ENCODE measurements around the gene RAMP2.
"Not testable (repeated sequence)": the region's sequence is repeated elsewhere in the genome, so short reads cannot be mapped to it uniquely, and the experiment has no call there.

Gene RAMP2

GRCh38 chr17:42769964-42770363, 8.9 kb downstream of the RAMP2 start:
- not testable (repeated sequence) for H3K27me3 ChIP-seq (ENCODE audit: control insufficient read depth in 1 of 2, insufficient read depth in 2 of 2, low read length in 2 of 2); H3K9me3 ChIP-seq (ENCODE audit: control insufficient read depth in 2 of 2, low read length in 2 of 2); H3K36me3 ChIP-seq (ENCODE audit: control insufficient read depth in 2 of 2, insufficient read depth in 2 of 2, low read length in 2 of 2); H3K4me3 ChIP-seq (ENCODE audit: low read length in 2 of 2); H3K4me1 ChIP-seq (ENCODE audit: control insufficient read depth, insufficient read depth, low read length); H3K27ac ChIP-seq (ENCODE audit: low read length); H3K9ac ChIP-seq (ENCODE audit: low read length in 2 of 2)

GRCh38 chr17:42772945-42773289, 11.9 kb downstream of the RAMP2 start:
- Histone ChIP-seq H3K4me1 (ENCODE audit: control insufficient read depth, insufficient read depth, low read length) (peaks cover 9% of the 10 kb centered on the region), H3K9ac (ENCODE audit: low read length in 2 of 2) (peak overlapping the region; percentile 99), H3K4me3 (ENCODE audit: low read length in 2 of 2) (peak overlapping the region; percentile 98 to 99), H3K27ac (ENCODE audit: low read length) (peak overlapping the region; percentile 81), H3K27me3 (ENCODE audit: control insufficient read depth in 1 of 2, insufficient read depth in 2 of 2, low read length in 2 of 2) (no peaks in the 10 kb centered on the region), H3K9me3 (ENCODE audit: control insufficient read depth in 2 of 2, low read length in 2 of 2) (no peaks in the 10 kb centered on the region), H3K36me3 (ENCODE audit: control insufficient read depth in 2 of 2, insufficient read depth in 2 of 2, low read length in 2 of 2) (peaks cover 11 to 15% of the 10 kb centered on the region in 2 donors)

DNA sequence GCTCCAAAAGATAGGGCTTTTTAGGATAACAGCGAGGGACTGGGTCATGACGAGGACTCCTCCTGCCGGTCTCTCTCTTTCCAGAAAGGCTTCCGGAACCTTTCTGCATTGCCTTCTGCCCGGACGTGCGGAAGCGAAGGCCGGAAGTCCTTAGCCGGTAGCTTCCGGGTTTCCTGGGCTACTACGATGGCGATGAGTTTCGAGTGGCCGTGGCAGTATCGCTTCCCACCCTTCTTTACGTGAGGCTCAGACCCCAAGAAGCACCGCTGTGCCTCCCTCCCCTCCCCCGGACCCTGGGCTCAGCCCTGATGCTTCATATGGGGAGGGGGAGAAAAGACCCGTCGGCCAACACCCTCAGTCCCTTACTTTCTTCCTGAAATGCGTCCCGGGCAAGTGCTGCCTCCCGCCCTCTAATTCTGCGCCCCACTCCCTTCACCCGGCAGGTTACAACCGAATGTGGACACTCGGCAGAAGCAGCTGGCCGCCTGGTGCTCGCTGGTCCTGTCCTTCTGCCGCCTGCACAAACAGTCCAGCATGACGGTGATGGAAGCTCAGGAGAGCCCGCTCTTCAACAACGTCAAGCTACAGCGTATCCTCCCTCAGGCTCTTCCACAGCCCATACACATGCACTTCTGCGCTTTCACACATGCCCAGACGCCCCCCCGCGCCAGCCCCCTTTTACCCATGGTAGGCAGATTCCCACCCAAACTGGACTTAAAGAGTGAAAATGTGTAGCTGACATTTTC, 12.4 kb downstream of the RAMP2 start, which contains the start of gene VPS25:
Gene VPS25 (plus strand): TSS at position 160 of the 746 bp plus-strand sequence. CDS start 27 bp downstream, at position 187.
- H3K27ac ChIP-seq (ENCODE audit: low read length) = peak within 1 kb of the TSS; percentile 81
- H3K9me3 ChIP-seq (ENCODE audit: control insufficient read depth in 2 of 2, low read length in 2 of 2) = no peaks in the 10 kb centered on the region
- H3K4me3 ChIP-seq (ENCODE audit: low read length in 2 of 2) = peak within 1 kb of the TSS; percentile 98 to 99
- peaks cover 14 to 16% of the 10 kb centered on the region in 2 donors for H3K36me3 ChIP-seq (ENCODE audit: control insufficient read depth in 2 of 2, insufficient read depth in 2 of 2, low read length in 2 of 2)
- no peaks in the 10 kb centered on the region for H3K27me3 ChIP-seq (ENCODE audit: control insufficient read depth in 1 of 2, insufficient read depth in 2 of 2, low read length in 2 of 2)
- H3K4me1 ChIP-seq (ENCODE audit: control insufficient read depth, insufficient read depth, low read length) = peaks cover 9% of the 10 kb centered on the region
- H3K9ac ChIP-seq (ENCODE audit: low read length in 2 of 2) = peak within 1 kb of the TSS; percentile 99

- H3K27ac ChIP-seq (ENCODE audit: low read length) = peak overlapping the region; percentile 81
Measured at GRCh38 chr17:42774066-42774745, 13.2 kb downstream of the RAMP2 start.

GRCh38 chr17:42775534-42776098, 14.6 kb downstream of the RAMP2 start:
- H3K9me3 ChIP-seq (ENCODE audit: control insufficient read depth in 2 of 2, low read length in 2 of 2) = no peaks in the 10 kb centered on the region
- H3K9ac ChIP-seq (ENCODE audit: low read length in 2 of 2) = no peak overlapping the region
- H3K4me1 ChIP-seq (ENCODE audit: control insufficient read depth, insufficient read depth, low read length) = peaks cover 16% of the 10 kb centered on the region
- no peak overlapping the region for H3K4me3 ChIP-seq (ENCODE audit: low read length in 2 of 2)
- peaks cover 21 to 25% of the 10 kb centered on the region in 2 donors for H3K36me3 ChIP-seq (ENCODE audit: control insufficient read depth in 2 of 2, insufficient read depth in 2 of 2, low read length in 2 of 2)
- no peak overlapping the region for H3K27ac ChIP-seq (ENCODE audit: low read length)
- peaks cover 3 to 7% of the 10 kb centered on the region in 2 donors for H3K27me3 ChIP-seq (ENCODE audit: control insufficient read depth in 1 of 2, insufficient read depth in 2 of 2, low read length in 2 of 2)

More at GRCh38 chr17:42774066-42774745, 13.2 kb downstream of the RAMP2 start:
- H3K36me3 ChIP-seq (ENCODE audit: control insufficient read depth in 2 of 2, insufficient read depth in 2 of 2, low read length in 2 of 2) = peaks cover 21 to 23% of the 10 kb centered on the region in 2 donors
- H3K9me3 ChIP-seq (ENCODE audit: control insufficient read depth in 2 of 2, low read length in 2 of 2) = no peaks in the 10 kb centered on the region
- no peaks in the 10 kb centered on the region for H3K27me3 ChIP-seq (ENCODE audit: control insufficient read depth in 1 of 2, insufficient read depth in 2 of 2, low read length in 2 of 2)
- peak overlapping the region; percentile 99 for H3K9ac ChIP-seq (ENCODE audit: low read length in 2 of 2)
- H3K4me3 ChIP-seq (ENCODE audit: low read length in 2 of 2) = peak overlapping the region; percentile 98 to 99
- peaks cover 9% of the 10 kb centered on the region for H3K4me1 ChIP-seq (ENCODE audit: control insufficient read depth, insufficient read depth, low read length)

- H3K4me3 ChIP-seq (ENCODE audit: low read length in 2 of 2) = no peak overlapping the region
- no peaks in the 10 kb centered on the region for H3K9me3 ChIP-seq (ENCODE audit: control insufficient read depth in 2 of 2, low read length in 2 of 2)
- H3K27me3 ChIP-seq (ENCODE audit: control insufficient read depth in 1 of 2, insufficient read depth in 2 of 2, low read length in 2 of 2) = peaks cover 24 to 37% of the 10 kb centered on the region in 2 donors
- H3K27ac ChIP-seq (ENCODE audit: low read length) = no peak overlapping the region
- peaks cover 21 to 25% of the 10 kb centered on the region in 2 donors for H3K36me3 ChIP-seq (ENCODE audit: control insufficient read depth in 2 of 2, insufficient read depth in 2 of 2, low read length in 2 of 2)
- peaks cover 34% of the 10 kb centered on the region for H3K4me1 ChIP-seq (ENCODE audit: control insufficient read depth, insufficient read depth, low read length)
- no peak overlapping the region for H3K9ac ChIP-seq (ENCODE audit: low read length in 2 of 2)
Measured at GRCh38 chr17:42778570-42778969, 17.5 kb downstream of the RAMP2 start.

- no peak overlapping the region for H3K9ac ChIP-seq (ENCODE audit: low read length in 2 of 2)
- no peaks in the 10 kb centered on the region for H3K9me3 ChIP-seq (ENCODE audit: control insufficient read depth in 2 of 2, low read length in 2 of 2)
- no peak overlapping the region for H3K4me3 ChIP-seq (ENCODE audit: low read length in 2 of 2)
- no peak overlapping the region for H3K27ac ChIP-seq (ENCODE audit: low read length)
- peaks cover 21 to 25% of the 10 kb centered on the region in 2 donors for H3K36me3 ChIP-seq (ENCODE audit: control insufficient read depth in 2 of 2, insufficient read depth in 2 of 2, low read length in 2 of 2)
- peaks cover 29% of the 10 kb centered on the region for H3K4me1 ChIP-seq (ENCODE audit: control insufficient read depth, insufficient read depth, low read length)
- peaks cover 33 to 45% of the 10 kb centered on the region in 2 donors for H3K27me3 ChIP-seq (ENCODE audit: control insufficient read depth in 1 of 2, insufficient read depth in 2 of 2, low read length in 2 of 2)
Measured at GRCh38 chr17:42779304-42779935, 18.4 kb downstream of the RAMP2 start.

DNA sequence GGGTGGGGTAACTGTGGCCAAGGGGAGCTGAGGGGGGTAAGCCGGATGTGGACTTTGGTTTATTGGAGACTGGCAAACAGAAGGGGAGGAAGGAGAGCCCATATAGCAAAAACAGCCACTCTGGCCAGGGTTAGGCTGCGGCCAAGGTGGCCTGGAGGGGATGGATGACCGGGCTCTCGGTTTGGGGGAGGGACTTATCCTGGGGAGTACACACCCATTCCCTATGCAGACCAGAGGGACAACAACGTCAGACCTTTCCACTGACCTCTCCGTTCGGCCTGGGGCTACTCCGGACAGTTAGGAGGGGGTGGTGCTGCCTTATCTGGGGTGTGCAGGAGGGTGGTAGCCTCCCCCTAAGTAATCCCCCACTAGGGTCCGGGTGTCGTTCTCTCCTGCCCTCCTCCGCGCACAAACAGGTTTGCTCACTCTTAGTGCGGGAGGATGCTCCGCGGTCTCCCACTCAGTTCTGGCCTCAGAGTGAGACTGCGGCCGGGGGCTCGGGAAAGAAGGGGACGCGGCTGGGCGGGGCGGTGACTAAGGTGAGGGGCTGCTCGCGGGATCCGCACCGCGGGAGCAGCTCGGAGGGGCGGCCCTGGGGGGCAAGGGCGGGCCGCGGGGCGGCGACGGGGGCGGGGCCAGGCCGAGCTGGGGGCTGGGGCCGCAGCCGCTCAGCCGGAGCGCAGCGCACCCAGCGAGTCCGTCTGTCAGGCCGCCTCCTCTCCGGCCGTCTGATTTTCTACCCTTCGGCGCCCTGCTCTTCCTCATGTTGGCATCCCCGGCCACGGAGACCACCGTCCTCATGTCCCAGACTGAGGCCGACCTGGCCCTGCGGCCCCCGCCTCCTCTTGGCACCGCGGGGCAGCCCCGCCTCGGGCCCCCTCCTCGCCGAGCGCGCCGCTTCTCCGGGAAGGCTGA, 19.2 kb downstream of the RAMP2 start, which contains the start of gene WNK4:
Gene WNK4 (plus strand): TSS at position 675 of the 915 bp plus-strand sequence. CDS start 89 bp downstream, at position 764.
- peak within 1 kb of the TSS; percentile 36 to 44 for H3K9ac ChIP-seq (ENCODE audit: low read length in 2 of 2)
- no peak within 1 kb of the TSS for H3K27ac ChIP-seq (ENCODE audit: low read length)
- H3K36me3 ChIP-seq (ENCODE audit: control insufficient read depth in 2 of 2, insufficient read depth in 2 of 2, low read length in 2 of 2) = peaks cover 21 to 25% of the 10 kb centered on the region in 2 donors
- H3K4me1 ChIP-seq (ENCODE audit: control insufficient read depth, insufficient read depth, low read length) = peaks cover 32% of the 10 kb centered on the region
- H3K27me3 ChIP-seq (ENCODE audit: control insufficient read depth in 1 of 2, insufficient read depth in 2 of 2, low read length in 2 of 2) = peaks cover 39 to 53% of the 10 kb centered on the region in 2 donors
- H3K4me3 ChIP-seq (ENCODE audit: low read length in 2 of 2) = peak within 1 kb of the TSS; percentile 51 to 71
- no peaks in the 10 kb centered on the region for H3K9me3 ChIP-seq (ENCODE audit: control insufficient read depth in 2 of 2, low read length in 2 of 2)

DNA sequence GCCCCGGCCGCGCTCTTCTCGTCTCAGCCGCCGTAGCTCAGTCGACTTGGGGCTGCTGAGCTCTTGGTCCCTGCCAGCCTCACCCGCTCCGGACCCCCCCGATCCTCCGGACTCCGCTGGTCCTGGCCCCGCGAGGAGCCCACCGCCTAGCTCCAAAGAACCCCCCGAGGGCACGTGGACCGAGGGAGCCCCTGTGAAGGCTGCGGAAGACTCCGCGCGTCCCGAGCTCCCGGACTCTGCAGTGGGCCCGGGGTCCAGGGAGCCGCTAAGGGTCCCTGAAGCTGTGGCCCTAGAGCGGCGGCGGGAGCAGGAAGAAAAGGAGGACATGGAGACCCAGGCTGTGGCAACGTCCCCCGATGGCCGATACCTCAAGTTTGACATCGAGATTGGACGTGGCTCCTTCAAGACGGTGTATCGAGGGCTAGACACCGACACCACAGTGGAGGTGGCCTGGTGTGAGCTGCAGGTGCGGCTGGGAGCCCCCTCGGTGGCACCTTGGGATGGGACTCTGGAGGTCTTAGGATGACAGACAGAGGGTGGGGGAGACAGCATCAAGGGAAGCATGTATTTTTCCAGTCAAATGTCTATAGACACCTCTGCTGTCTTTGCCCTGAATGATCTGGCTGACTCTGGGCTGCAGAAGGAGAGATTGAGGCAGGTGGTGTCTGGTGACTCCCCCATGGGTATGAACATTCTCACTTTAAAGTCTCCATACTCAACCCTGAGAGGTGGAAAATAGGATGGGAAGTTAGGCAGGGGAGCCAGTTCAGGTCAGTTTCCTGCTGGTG, 20.0 kb downstream of the RAMP2 start:
- Histone ChIP-seq H3K27ac (ENCODE audit: low read length) (no peak overlapping the region), H3K27me3 (ENCODE audit: control insufficient read depth in 1 of 2, insufficient read depth in 2 of 2, low read length in 2 of 2) (peaks cover 48 to 62% of the 10 kb centered on the region in 2 donors), H3K9ac (ENCODE audit: low read length in 2 of 2) (peak overlapping the region; percentile 2 to 38), H3K4me3 (ENCODE audit: low read length in 2 of 2) (peak overlapping the region; percentile 51 to 71), H3K36me3 (ENCODE audit: control insufficient read depth in 2 of 2, insufficient read depth in 2 of 2, low read length in 2 of 2) (peaks cover 14 to 17% of the 10 kb centered on the region in 2 donors), H3K4me1 (ENCODE audit: control insufficient read depth, insufficient read depth, low read length) (peaks cover 33% of the 10 kb centered on the region), H3K9me3 (ENCODE audit: control insufficient read depth in 2 of 2, low read length in 2 of 2) (no peaks in the 10 kb centered on the region)

Data from stomach smooth muscle (tissue), 2 donors.